ENCODE measurements around the gene ZFPM1. TPM values are rescaled to one million over a fixed set of nuclear protein-coding genes. Genes with fewer than 3 reads are reported as not detected.
A peak's percentile ranks its signal among the peaks of the same experiment; 100 is the strongest.

ZFPM1 gene
- total RNA-seq, 2 experiments from 2014 or later, result 2.1 to 14.2 TPM

- ChIA-PET CTCF (ENCODE audit: unreplicated experiment) (no interaction called here), POLR2A (no interaction called here)
- no peaks in the 10 kb centered on the region for H3K79me2 ChIP-seq (ENCODE audit: insufficient read depth, low read depth, low read length)
- H3K4me1 ChIP-seq (ENCODE audit: insufficient read depth, low read length, poor library complexity, severe bottlenecking), result peaks cover 14% of the 10 kb centered on the region
- peak overlapping the region; percentile 92 for H3K4me3 ChIP-seq (ENCODE audit: low read depth, low read length, poor library complexity, severe bottlenecking)
- intact Hi-C loops (cut with micrococcal nuclease; ENCODE audit: unreplicated experiment), result loop anchor here (2.0 kb wide), 1 partner anchor 28 kb away; no protein-coding TSS in a partner anchor
- TF ChIP-seq CTCF (conservative IDR thresholded peaks at IDR 0.05; ENCODE audit: low read length) (no peak), EZH2phosphoT487 (IDR thresholded peaks at IDR 0.05; ENCODE audit: borderline replicate concordance, low read depth, low read length) (no peak)
- peak overlapping the region; percentile 77 for H3K4me2 ChIP-seq (ENCODE audit: low read length)
- 0 out of 2 replicates have a peak, but pooled peaks cover 3% of the 10 kb centered on the region for H3K36me3 ChIP-seq (ENCODE audit: insufficient read depth, low read length)
- H2AFZ ChIP-seq (ENCODE audit: low read length), result no peak overlapping the region
- no peaks in the 10 kb centered on the region for H4K20me1 ChIP-seq (ENCODE audit: insufficient read depth, low read length)
- peak; percentile 41 for DNase-seq (ENCODE audit: low spot score)
- no TSS peak for BruUV-seq (replicated peaks)
- H3K9me3 ChIP-seq (ENCODE audit: low read length), result no peaks in the 10 kb centered on the region
- no peak overlapping the region for H3K27ac ChIP-seq (ENCODE audit: low read depth, low read length, poor library complexity, severe bottlenecking)
- H3K9me2 ChIP-seq (ENCODE audit: insufficient read depth, low read length), result no peaks in the 10 kb centered on the region
These were observed 81.6 kb downstream of the ZFPM1 start for GRCh38 chr16:88534638-88535190.

DNA sequence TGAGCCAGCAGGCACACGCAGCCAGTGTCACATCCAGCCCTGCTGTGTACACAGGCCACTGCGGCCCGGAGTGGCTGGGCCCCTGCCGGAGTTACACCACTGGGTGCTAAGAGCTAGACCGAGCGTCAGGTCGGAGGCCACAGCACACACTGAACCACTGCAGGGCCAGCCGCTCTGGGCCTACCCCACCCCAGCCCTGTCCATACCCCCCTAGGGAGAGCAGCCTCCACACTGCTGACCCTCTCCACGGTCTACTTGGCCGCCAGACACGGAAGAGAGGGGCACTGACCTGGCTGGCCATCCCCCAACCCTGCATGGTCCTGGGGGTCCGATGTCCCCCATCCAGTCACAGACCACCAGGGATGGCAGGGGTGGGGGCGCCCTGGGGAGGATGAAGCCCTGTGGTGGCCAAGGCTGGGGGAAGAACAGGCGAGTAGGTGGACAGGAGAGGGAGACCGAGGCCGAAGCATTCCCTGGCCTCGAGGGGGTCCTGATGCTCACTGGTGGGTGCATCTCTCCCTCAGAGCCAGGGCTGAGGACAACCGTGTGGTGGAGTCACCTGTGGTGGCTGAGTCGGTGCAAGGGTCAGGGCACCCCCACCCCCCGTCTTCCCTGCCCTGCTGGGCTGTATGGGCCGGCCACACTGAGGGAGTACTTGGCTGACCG, 82.2 kb downstream of the ZFPM1 start:
- Histone ChIP-seq H3K4me2 (ENCODE audit: low read length) (peak overlapping the region; percentile 70), H2AFZ (ENCODE audit: low read length) (no peak overlapping the region), H3K27ac (ENCODE audit: low read depth, low read length, poor library complexity, severe bottlenecking) (no peak overlapping the region), H3K79me2 (ENCODE audit: insufficient read depth, low read depth, low read length) (no peaks in the 10 kb centered on the region), H3K4me1 (ENCODE audit: insufficient read depth, low read length, poor library complexity, severe bottlenecking) (peaks cover 14% of the 10 kb centered on the region), H3K9me3 (ENCODE audit: low read length) (no peaks in the 10 kb centered on the region), H3K4me3 (ENCODE audit: low read depth, low read length, poor library complexity, severe bottlenecking) (peak overlapping the region; percentile 92), H3K36me3 (ENCODE audit: insufficient read depth, low read length) (0 out of 2 replicates have a peak, but pooled peaks cover 3% of the 10 kb centered on the region), H4K20me1 (ENCODE audit: insufficient read depth, low read length) (no peaks in the 10 kb centered on the region), H3K9me2 (ENCODE audit: insufficient read depth, low read length) (no peaks in the 10 kb centered on the region)
- BruUV-seq (replicated peaks), result TSS peak; percentile 63
- CTCF ChIA-PET (ENCODE audit: unreplicated experiment), result no interaction called here
- TF ChIP-seq EZH2phosphoT487 (IDR thresholded peaks at IDR 0.05; ENCODE audit: borderline replicate concordance, low read depth, low read length) (no peak), CTCF (conservative IDR thresholded peaks at IDR 0.05; ENCODE audit: low read length) (no peak)
- no peak for DNase-seq (ENCODE audit: low spot score)
- POLR2A ChIA-PET, result no interaction called here
- intact Hi-C loops (cut with micrococcal nuclease; ENCODE audit: unreplicated experiment), result loop anchor here (2.0 kb wide), 1 partner anchor 27 kb away; no protein-coding TSS in a partner anchor

DNA sequence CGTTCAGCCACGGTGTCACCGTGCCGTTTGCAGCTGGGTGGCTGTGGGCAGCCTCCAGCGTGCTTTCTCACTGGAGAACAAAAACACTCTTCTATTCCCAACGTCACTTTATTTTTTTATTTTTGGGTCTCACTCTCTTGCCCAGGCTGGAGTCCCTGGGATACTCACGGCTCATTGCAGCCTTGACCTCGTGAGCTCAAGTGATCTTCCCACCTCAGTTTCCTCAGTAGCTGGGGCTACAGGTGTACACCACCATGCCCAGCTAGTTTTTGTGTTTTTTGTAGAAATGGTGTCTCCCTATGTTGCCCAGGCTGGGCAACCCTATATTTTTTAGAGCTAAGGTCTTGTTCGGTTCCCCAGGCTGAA, 82.8 kb downstream of the ZFPM1 start:
- no peak overlapping the region for H2AFZ ChIP-seq (ENCODE audit: low read length)
- no peaks in the 10 kb centered on the region for H3K9me3 ChIP-seq (ENCODE audit: low read length)
- H3K9me2 ChIP-seq (ENCODE audit: insufficient read depth, low read length), result no peaks in the 10 kb centered on the region
- no peak overlapping the region for H3K4me3 ChIP-seq (ENCODE audit: low read depth, low read length, poor library complexity, severe bottlenecking)
- no peak for DNase-seq (ENCODE audit: low spot score)
- BruUV-seq (replicated peaks), result no TSS peak
- no peak overlapping the region for H3K27ac ChIP-seq (ENCODE audit: low read depth, low read length, poor library complexity, severe bottlenecking)
- H3K4me1 ChIP-seq (ENCODE audit: insufficient read depth, low read length, poor library complexity, severe bottlenecking), result peaks cover 14% of the 10 kb centered on the region
- H3K4me2 ChIP-seq (ENCODE audit: low read length), result no peak overlapping the region
- H4K20me1 ChIP-seq (ENCODE audit: insufficient read depth, low read length), result no peaks in the 10 kb centered on the region
- ChIA-PET POLR2A (interaction anchor here (0.8 kb wide), 1 partner anchor 34 kb away, joined by 3 read pairs; the partner anchor contains the start of gene ZC3H18), CTCF (ENCODE audit: unreplicated experiment) (no interaction called here)
- no peaks in the 10 kb centered on the region for H3K79me2 ChIP-seq (ENCODE audit: insufficient read depth, low read depth, low read length)
- no peak for TF ChIP-seq EZH2phosphoT487 (IDR thresholded peaks at IDR 0.05; ENCODE audit: borderline replicate concordance, low read depth, low read length)
- no peak for TF ChIP-seq CTCF (conservative IDR thresholded peaks at IDR 0.05; ENCODE audit: low read length)
- H3K36me3 ChIP-seq (ENCODE audit: insufficient read depth, low read length), result 0 out of 2 replicates have a peak, but pooled peaks cover 3% of the 10 kb centered on the region
- intact Hi-C loops (cut with micrococcal nuclease; ENCODE audit: unreplicated experiment), result loop anchor here (2.0 kb wide), 1 partner anchor 27 kb away; no protein-coding TSS in a partner anchor

Data from OCI-LY7 (cell line).